ENCODE measurements around the gene TGM4. TPM values are rescaled to one million over a fixed set of nuclear protein-coding genes. Genes with fewer than 3 reads are reported as not detected.

Gene TGM4
- total RNA-seq, 2 experiments from 2014 or later: not detected

DNA sequence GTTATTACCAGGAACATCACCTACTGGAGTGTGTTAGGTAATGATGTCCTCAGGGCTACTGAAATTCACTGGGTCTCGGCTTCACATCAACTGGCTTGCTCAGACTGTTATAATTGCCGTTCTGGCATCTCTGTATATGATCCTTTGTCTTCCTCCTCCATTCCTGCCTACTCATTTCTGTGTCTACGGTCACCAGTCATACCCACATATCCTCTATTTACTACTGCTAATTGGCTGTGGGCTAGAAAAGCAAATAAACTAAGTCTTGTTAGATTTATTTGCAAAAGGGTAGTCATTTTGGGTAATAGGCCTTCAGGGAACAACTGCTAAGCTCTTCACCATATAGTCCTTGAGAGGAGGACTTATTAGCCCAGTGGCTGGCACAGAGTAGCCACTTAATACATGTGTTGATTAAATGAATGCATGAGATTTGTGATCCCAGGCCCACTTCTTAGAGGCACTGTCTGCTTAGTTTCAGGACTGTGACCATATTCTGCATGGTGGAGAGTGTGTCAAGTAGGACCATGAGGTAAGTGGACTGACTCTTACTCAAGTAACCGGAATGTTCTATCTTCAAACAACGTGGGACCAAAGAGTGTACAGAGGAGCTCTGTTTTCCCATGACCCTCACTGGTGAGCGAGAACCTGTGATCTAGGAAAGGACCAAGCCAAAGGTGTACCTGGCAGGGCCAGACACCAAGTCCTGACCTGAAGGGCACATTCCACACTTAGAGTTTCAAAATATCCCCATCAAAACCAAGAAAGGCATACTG, 88.4 kb downstream of the TGM4 start:
- Mint-ChIP-seq H3K27me3 (ENCODE audit: low read depth) (no peaks in the 10 kb centered on the region), H3K4me1 (ENCODE audit: low read depth) (peaks cover 47% of the 10 kb centered on the region), H3K4me3 (no peak overlapping the region), H3K27ac (no peak overlapping the region), H3K36me3 (ENCODE audit: low read depth) (peaks cover 33% of the 10 kb centered on the region), H3K9me3 (ENCODE audit: insufficient read depth) (no peaks in the 10 kb centered on the region)
- CTCF ChIA-PET: no interaction called here
- no peak for DNase-seq
- POLR2A ChIA-PET: no interaction called here
- no peak for ATAC-seq

DNA sequence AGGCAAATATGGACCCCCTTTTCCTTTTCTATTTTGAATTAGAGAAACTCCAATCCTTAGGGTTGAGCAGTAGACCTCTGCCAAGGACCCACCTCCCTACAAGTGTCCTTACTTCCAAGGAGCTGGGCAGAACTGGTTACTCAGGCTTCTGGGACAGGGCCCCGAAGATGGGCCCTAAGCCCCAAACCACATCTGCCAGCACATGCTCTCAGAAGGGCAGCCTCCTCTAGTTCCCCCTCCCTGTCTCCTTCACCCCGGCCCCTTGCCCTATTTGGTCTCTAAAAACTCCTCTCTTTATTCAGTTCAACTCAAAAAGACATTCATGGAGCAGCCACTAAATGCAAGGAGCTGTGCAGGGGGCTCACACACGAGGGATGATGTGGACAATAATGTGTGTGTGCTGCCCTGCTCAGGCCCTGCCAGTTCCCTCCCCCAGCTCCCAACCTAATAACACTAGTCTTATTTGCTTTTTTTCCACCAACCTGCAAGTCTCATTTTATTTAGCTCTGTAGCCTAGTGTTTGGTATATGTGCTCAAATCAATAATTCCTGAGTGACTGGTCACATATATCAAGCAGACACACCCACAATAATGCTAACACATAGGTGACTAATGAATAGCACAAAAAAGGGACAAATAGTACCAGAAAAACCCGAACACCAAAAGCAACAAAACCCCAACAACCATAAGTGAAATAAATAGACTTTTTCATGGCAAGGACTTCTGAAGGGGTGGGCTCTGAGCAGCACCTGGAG, 89.3 kb downstream of the TGM4 start:
- Mint-ChIP-seq H3K36me3 (ENCODE audit: low read depth) (peaks cover 35% of the 10 kb centered on the region), H3K27me3 (ENCODE audit: low read depth) (no peaks in the 10 kb centered on the region), H3K4me1 (ENCODE audit: low read depth) (peaks cover 57% of the 10 kb centered on the region), H3K4me3 (no peak overlapping the region), H3K27ac (no peak overlapping the region), H3K9me3 (ENCODE audit: insufficient read depth) (no peaks in the 10 kb centered on the region)
- DNase-seq (no peak), ATAC-seq (no peak)
- POLR2A ChIA-PET: no interaction called here
- CTCF ChIA-PET: no interaction called here

Other genes starting within 250 kb of the TGM4 start
- gene ZNF197, start 249.6 kb upstream of the TGM4 start, total RNA-seq: 10 to 100 TPM; 14.9 to 15.6 TPM
- gene ZNF35, start 225.9 kb upstream of the TGM4 start, total RNA-seq: 1 to 10 TPM; 3.7 to 7.6 TPM
- gene ZNF502, start 161.9 kb upstream of the TGM4 start, total RNA-seq: 1 to 10 TPM; 2.4 to 4.0 TPM
- 1 to 10 TPM; 2.9 to 3.6 TPM for gene ZNF501, start 145.0 kb upstream of the TGM4 start, total RNA-seq
- gene KIAA1143, start 113.0 kb upstream of the TGM4 start, total RNA-seq: 10 to 100 TPM; 38.7 to 39.8 TPM
- 10 to 100 TPM; 62.2 to 66.4 TPM for gene KIF15, start 112.8 kb upstream of the TGM4 start, total RNA-seq
- gene TMEM42, start 12.7 kb upstream of the TGM4 start, total RNA-seq: 1 to 10 TPM; 8.4 TPM
- gene ZDHHC3, start 101.6 kb downstream of the TGM4 start, total RNA-seq: 10 to 100 TPM; 62.3 to 71.3 TPM
- 10 to 100 TPM; 49.5 to 50.1 TPM for gene EXOSC7, start 101.6 kb downstream of the TGM4 start, total RNA-seq
- under 1 TPM; 0.29 TPM for gene CLEC3B, start 151.7 kb downstream of the TGM4 start, total RNA-seq

Measured in activated CD8-positive, alpha-beta T cell treated with anti-CD3 and anti-CD28 coated beads, Interleukin-2, amount 10 ng/mL, durations not matched to agents 7 days and 5 days (primary cell).